Glutamatergic neuron (in vitro differentiated cells): ENCODE measurements around the gene ADGRL3. TPM values are rescaled to one million over a fixed set of nuclear protein-coding genes. Genes with fewer than 3 reads are reported as not detected.

ENCODE experiments used
- DNase-seq: peaks from one replicate; pipeline ENCODE4 v3.0.0; 2022
- H3K27ac Mint-ChIP-seq: one replicate; pipeline ENCODE4 v1.8.0; 2020; ENCODE audit warnings: mild to moderate bottlenecking, mixed read lengths, inconsistent platforms; ENCODE audit not compliant: unreplicated experiment
- H3K27me3 Mint-ChIP-seq: one replicate; pipeline ENCODE4 v1.8.0; 2020; ENCODE audit warnings: mild to moderate bottlenecking, moderate library complexity, mixed read lengths, inconsistent platforms; ENCODE audit not compliant: unreplicated experiment
- H3K36me3 Mint-ChIP-seq: one replicate; pipeline ENCODE4 v1.8.0; 2020; ENCODE audit warnings: mild to moderate bottlenecking, mixed read lengths, inconsistent platforms; ENCODE audit not compliant: unreplicated experiment
- H3K4me1 Mint-ChIP-seq: one replicate; pipeline ENCODE4 v1.8.0; 2020; ENCODE audit warnings: mild to moderate bottlenecking, low read depth, mixed read lengths, inconsistent platforms; ENCODE audit not compliant: unreplicated experiment
- H3K4me3 Mint-ChIP-seq: one replicate; pipeline ENCODE4 v1.8.0; 2020; ENCODE audit warnings: mild to moderate bottlenecking, mixed read lengths, inconsistent platforms; ENCODE audit not compliant: unreplicated experiment
- H3K9me3 Mint-ChIP-seq: one replicate; pipeline ENCODE4 v1.8.0; 2020; ENCODE audit warnings: mild to moderate bottlenecking, moderate library complexity, mixed read lengths, inconsistent platforms; ENCODE audit not compliant: unreplicated experiment
- total RNA-seq: library from RNA; stranded (reverse); fragmentation: NEBNext Ultra II Directional; extraction: Animal tissue kit (Norgen Biotek cat#: 25700); gene quantifications from one replicate; pipeline ENCODE4 v1.2.1, GENCODE V29; 2021; ENCODE audit not compliant: unreplicated experiment
- TF ChIP-seq, protein P1 (sequence below): fragments of 200-600 bp; sonication (generic); IDR thresholded peaks from one replicate; pipeline ENCODE4 v1.5.0; 2021; ENCODE audit not compliant: partially characterized antibody, unreplicated experiment

The ADGRL3 gene
- total RNA-seq, 1 donor from 2014 or later = 193 TPM

DNA sequence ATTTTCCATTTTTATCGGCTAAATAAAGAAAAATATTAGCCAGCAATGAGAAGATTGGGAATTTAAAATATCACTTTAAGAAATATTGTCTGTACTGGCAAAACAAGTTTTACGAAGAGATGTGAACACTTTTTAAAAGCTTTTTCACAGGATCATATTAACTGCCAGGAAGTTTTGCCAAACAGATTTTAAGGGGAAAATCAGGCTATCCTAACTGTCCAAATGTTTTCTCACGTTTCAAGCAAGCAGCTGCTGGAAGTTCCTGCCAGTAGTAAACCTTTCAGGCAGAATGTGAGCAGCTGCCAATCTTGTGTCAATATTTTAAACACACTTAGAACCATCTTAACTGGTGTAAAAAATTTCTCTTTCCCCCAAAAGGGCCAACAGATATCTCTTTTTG, 101.1 kb downstream of the ADGRL3 start:
- no peaks in the 10 kb centered on the region for H3K27me3 Mint-ChIP-seq
- TF ChIP-seq, protein P1, sequence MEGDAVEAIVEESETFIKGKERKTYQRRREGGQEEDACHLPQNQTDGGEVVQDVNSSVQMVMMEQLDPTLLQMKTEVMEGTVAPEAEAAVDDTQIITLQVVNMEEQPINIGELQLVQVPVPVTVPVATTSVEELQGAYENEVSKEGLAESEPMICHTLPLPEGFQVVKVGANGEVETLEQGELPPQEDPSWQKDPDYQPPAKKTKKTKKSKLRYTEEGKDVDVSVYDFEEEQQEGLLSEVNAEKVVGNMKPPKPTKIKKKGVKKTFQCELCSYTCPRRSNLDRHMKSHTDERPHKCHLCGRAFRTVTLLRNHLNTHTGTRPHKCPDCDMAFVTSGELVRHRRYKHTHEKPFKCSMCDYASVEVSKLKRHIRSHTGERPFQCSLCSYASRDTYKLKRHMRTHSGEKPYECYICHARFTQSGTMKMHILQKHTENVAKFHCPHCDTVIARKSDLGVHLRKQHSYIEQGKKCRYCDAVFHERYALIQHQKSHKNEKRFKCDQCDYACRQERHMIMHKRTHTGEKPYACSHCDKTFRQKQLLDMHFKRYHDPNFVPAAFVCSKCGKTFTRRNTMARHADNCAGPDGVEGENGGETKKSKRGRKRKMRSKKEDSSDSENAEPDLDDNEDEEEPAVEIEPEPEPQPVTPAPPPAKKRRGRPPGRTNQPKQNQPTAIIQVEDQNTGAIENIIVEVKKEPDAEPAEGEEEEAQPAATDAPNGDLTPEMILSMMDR = no peak
- H3K36me3 Mint-ChIP-seq = no peaks in the 10 kb centered on the region
- DNase-seq = no peak
- H3K27ac Mint-ChIP-seq = peak overlapping the region; percentile 60
- no peak overlapping the region for H3K4me3 Mint-ChIP-seq
- H3K4me1 Mint-ChIP-seq = peaks cover 45% of the 10 kb centered on the region
- peaks cover 8% of the 10 kb centered on the region for H3K9me3 Mint-ChIP-seq

DNA sequence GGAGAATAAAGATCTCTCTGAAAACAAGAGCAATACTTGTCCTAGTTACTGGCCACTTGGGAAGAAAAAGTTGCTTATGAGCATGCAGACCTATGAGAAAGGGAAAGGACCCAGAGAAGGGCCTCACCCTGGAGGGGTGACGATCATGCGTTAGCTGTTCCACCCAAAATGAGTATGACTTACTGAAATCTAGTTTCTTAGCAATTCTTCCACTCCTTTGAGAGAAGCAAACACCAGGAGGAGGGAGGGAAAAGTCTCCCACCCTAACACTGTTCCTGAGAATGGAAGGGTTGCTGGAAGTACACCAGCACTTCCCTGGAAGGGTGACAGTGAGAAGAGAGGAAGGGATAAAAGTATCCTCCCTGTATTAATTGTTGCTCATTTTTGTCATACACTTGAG, 107.9 kb downstream of the ADGRL3 start:
- H3K4me1 Mint-ChIP-seq = peaks cover 46% of the 10 kb centered on the region
- H3K36me3 Mint-ChIP-seq = no peaks in the 10 kb centered on the region
- DNase-seq = no peak
- no peak overlapping the region for H3K27ac Mint-ChIP-seq
- TF ChIP-seq, protein P1 = no peak
- no peaks in the 10 kb centered on the region for H3K9me3 Mint-ChIP-seq
- H3K27me3 Mint-ChIP-seq = no peaks in the 10 kb centered on the region
- no peak overlapping the region for H3K4me3 Mint-ChIP-seq

DNA sequence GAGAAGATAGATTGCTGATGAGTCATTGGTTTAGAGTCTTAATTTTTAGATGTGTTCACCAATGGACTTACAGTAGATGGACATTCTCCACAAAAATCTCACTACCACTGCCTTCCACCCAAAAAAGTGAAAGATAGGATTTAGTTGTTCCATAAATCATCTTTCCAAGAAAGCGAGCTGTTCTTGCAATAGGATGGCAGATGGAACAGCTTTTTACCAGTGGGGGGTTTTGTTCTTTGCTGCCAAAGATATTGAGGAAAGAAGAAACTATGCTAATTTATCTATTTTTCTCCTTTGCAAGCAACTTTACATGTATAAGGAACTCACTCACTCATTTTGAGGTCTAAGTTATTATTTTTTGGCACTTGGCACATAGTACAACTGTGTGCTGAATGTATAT, 109.5 kb downstream of the ADGRL3 start:
- Mint-ChIP-seq H3K4me3 (no peak overlapping the region), H3K27me3 (no peaks in the 10 kb centered on the region), H3K27ac (peak overlapping the region; percentile 57), H3K9me3 (no peaks in the 10 kb centered on the region), H3K36me3 (no peaks in the 10 kb centered on the region), H3K4me1 (peaks cover 37% of the 10 kb centered on the region)
- TF ChIP-seq, protein P1 = no peak
- no peak for DNase-seq

DNA sequence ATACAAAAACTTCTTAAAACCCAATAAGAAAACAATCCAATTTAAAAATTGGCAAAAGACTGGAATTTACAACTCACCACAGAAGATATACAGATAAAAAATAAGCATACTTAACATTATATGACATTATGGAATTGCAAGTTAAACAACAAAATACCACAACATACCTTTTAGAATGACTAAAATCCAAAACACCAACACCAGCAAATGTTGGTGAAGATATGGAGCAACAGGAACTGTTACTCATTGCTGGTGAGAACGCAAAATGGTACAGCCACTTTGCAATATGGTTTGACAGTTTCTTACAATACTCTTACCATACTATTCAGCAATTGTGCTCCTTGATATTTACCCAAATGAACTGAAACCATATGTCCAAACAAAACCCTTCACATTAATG, 112.4 kb downstream of the ADGRL3 start:
- H3K36me3 Mint-ChIP-seq = no peaks in the 10 kb centered on the region
- no peaks in the 10 kb centered on the region for H3K9me3 Mint-ChIP-seq
- TF ChIP-seq, protein P1 = no peak
- peaks cover 40% of the 10 kb centered on the region for H3K4me1 Mint-ChIP-seq
- H3K27me3 Mint-ChIP-seq = no peaks in the 10 kb centered on the region
- no peak for DNase-seq
- no peak overlapping the region for H3K4me3 Mint-ChIP-seq
- peak overlapping the region; percentile 17 for H3K27ac Mint-ChIP-seq

DNA sequence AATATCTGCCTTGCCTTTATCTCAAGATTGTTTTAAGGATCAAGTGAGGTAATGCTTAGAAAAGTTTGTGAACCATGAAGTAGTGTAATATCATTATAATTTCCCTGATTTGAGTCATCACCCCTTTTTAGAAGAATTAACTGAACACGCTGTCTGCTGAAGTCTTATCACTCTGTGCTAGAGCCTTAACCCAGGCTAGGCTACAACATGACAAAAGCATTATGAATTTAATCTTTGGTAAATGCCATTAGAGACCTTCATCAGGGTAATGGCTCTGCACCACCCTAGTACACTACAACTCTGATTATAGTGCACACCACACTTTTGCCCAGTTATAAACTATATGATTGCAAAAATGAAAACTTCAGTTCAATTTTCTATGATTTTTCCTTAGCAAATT, 118.3 kb downstream of the ADGRL3 start:
- H3K9me3 Mint-ChIP-seq = peaks cover 6% of the 10 kb centered on the region
- peaks cover 4% of the 10 kb centered on the region for H3K4me1 Mint-ChIP-seq
- H3K4me3 Mint-ChIP-seq = no peak overlapping the region
- H3K36me3 Mint-ChIP-seq = peaks cover 4% of the 10 kb centered on the region
- TF ChIP-seq, protein P1 = no peak
- DNase-seq = no peak
- no peaks in the 10 kb centered on the region for H3K27me3 Mint-ChIP-seq
- H3K27ac Mint-ChIP-seq = no peak overlapping the region
